Spinal cord (tissue), 10 donors: ENCODE measurements around the gene EFCAB7. TPM values are rescaled to one million over a fixed set of nuclear protein-coding genes. Genes with fewer than 3 reads are reported as not detected.

Experiments used
- DNase-seq, 6 donors: peaks; one replicate each; pipeline versions ENCODE4 v3.0.0 to v3.0.0-alpha.2; 2013 to 2015; ENCODE audit warnings: low spot score in 6 of 6, low read depth in 4 of 6
- H3K27ac ChIP-seq: one replicate; pipeline ENCODE4 v1.5.1; 2013; ENCODE audit warnings: low read depth, low read length, control low read depth
- H3K27me3 ChIP-seq: one replicate; pipeline ENCODE4 v1.6.1; 2013; ENCODE audit warnings: low read length; ENCODE audit not compliant: control insufficient read depth, insufficient read depth
- H3K36me3 ChIP-seq: one replicate; pipeline ENCODE4 v1.6.1; 2013; ENCODE audit warnings: low read length; ENCODE audit not compliant: control insufficient read depth, insufficient read depth
- H3K4me1 ChIP-seq: one replicate; pipeline ENCODE4 v1.6.1; 2013; ENCODE audit warnings: low read length; ENCODE audit not compliant: control insufficient read depth, insufficient read depth
- H3K4me3 ChIP-seq: one replicate; pipeline ENCODE4 v1.5.1; 2013; ENCODE audit warnings: low read depth, low read length, control low read depth
- H3K9me3 ChIP-seq: one replicate; pipeline ENCODE4 v1.6.1; 2013; ENCODE audit warnings: low read length; ENCODE audit not compliant: control insufficient read depth, insufficient read depth
- WGBS: methylation state at CpG from one replicate; pipeline ENCODE4 v1.1.5; 2013; ENCODE audit warnings: missing lambda C conversion rate; ENCODE audit not compliant: insufficient coverage; 5-methylcytosine and 5-hydroxymethylcytosine counted together
- polyA plus RNA-seq, 2 donors: library from polyadenylated mRNA; unstranded; fragments of 120-200 nt; gene quantifications; one replicate each; pipeline ENCODE4 v1.2.1, GENCODE V29; 2013; ENCODE audit not compliant: insufficient read length in 2 of 2
- small RNA-seq: library from RNA; depleted of rRNA; stranded (forward); fragments of <200 nt; gene quantifications from one replicate; pipeline ENCODE3, GENCODE V24; 2014; ENCODE audit warnings: low replicate concordance
- total RNA-seq, 2 donors: library from RNA; depleted of rRNA in 1 of 2; stranded (reverse); fragments of 120-200 nt in 1 of 2; fragments of >200 nt in 1 of 2; gene quantifications; one replicate each; pipeline versions ENCODE4 v1.2.3 to v1.2.4, GENCODE V29; 2013 to 2014
- donor health status: healthy.

EFCAB7 gene
- total and polyA plus RNA-seq, 4 donors: 21.4 to 32.3 (median 22.2) TPM

DNA sequence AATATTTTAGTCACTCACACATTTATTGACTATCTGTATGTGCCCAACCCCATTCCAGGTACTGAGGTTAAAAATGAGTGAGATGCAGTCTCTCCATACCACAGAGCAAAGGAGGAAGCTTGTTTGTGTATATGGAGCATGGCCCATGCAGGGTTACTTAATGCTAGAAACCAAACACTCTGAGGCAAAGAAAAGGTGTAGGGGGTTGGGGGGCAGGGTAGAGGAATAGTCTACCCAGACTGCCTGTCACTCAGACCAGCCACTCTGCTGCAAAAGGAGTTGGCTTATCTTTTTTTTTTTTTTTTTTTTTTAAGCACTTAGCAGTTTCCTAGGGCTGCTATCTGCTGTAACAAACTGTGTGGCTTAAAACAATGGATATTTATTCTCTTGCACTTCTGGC is 89.6 kb downstream of the EFCAB7 start:
- Histone ChIP-seq H3K9me3 (no peaks in the 10 kb centered on the region), H3K36me3 (no peaks in the 10 kb centered on the region), H3K4me1 (no peaks in the 10 kb centered on the region), H3K27me3 (no peaks in the 10 kb centered on the region), H3K4me3 (no peak overlapping the region), H3K27ac (no peak overlapping the region)
- DNase-seq: no peak

DNA sequence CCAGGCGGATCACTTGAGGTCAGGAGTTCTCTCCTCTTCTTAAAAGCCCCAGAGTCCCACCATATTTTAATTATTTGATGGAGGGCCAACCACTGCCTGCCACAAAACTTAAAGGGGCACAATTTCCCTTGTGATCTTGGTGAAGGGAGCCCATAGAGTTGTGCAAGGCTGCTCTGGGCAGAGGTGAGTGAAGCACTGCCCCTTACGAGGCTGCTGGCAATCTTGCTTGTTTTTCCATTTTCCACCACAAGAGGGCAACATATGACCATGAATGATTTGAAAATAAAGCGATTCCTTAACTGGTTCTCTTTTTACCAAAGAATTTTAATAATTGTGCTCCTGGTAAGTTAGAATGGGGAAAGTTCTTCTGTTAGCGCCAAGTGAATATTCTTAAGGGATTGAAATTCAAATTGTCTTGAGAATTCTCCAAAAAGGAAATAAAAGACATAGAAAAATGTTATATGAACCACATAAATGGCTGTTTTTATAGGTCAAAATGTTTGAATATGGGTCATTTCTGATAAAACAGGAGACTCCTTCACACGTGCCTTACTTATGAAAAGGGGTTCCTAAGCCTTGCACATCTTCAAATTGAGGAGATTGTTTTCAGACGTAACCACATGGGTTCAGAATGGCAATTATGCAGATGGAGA is 92.6 kb downstream of the EFCAB7 start:
- peak; percentile 59 to 93 (median 73) for DNase-seq
- WGBS: 38% methylated on average over 2 of the region's 6 CpGs
- no peak overlapping the region for H3K27ac ChIP-seq

DNA sequence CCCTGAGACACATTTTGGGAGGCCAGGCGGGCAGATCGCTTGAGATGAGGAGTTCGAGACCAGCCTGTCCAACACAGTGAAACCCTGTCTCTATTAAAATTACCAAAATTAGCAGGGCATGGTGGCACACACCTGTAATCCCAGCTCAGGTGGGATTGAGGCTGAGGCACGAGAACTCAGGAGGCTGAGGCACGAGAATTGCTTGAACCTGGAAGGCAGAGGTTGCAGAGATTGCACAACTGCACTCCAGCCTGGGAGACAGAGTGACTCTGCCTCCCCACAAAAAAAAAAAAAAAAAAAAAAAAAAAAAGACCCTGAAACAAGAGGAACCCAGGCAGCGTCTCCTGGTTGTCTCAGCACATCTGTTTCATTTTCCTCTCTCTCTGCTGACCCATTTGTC is 94.1 kb downstream of the EFCAB7 start:
- no peaks in the 10 kb centered on the region for H3K4me1 ChIP-seq
- no peaks in the 10 kb centered on the region for H3K9me3 ChIP-seq
- H3K27ac ChIP-seq: no peak overlapping the region
- H3K27me3 ChIP-seq: no peaks in the 10 kb centered on the region
- DNase-seq: no peak
- H3K4me3 ChIP-seq: no peak overlapping the region
- H3K36me3 ChIP-seq: no peaks in the 10 kb centered on the region
- 100% methylated on average over 2 of the region's 6 CpGs for WGBS

More for the DNA sequence above, 92.6 kb downstream of the EFCAB7 start:
- H3K27me3 ChIP-seq: no peaks in the 10 kb centered on the region
- no peaks in the 10 kb centered on the region for H3K4me1 ChIP-seq
- no peak overlapping the region for H3K4me3 ChIP-seq
- no peaks in the 10 kb centered on the region for H3K9me3 ChIP-seq
- H3K36me3 ChIP-seq: no peaks in the 10 kb centered on the region

DNA sequence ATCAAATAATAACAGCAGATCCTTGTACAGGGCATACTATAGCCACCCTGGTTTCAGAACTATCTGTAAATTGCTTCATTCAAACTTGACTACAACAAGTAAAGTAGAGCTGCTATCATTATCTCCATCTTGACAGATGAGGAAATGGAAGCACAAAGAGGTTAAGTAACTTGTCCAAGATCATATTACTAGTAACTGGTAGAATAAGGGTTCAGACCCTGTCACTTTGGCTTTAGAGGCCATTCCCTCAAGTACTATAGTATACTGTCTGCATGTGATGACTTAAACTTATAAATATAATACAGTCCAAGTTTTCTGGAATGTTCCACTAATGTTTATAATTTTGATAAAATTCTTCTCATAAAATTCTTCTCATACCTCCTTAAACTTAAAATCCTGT is 94.7 kb downstream of the EFCAB7 start:
- Histone ChIP-seq H3K9me3 (no peaks in the 10 kb centered on the region), H3K4me1 (peaks cover 3% of the 10 kb centered on the region), H3K4me3 (no peak overlapping the region), H3K27me3 (no peaks in the 10 kb centered on the region), H3K36me3 (no peaks in the 10 kb centered on the region), H3K27ac (no peak overlapping the region)
- no peak for DNase-seq

DNA sequence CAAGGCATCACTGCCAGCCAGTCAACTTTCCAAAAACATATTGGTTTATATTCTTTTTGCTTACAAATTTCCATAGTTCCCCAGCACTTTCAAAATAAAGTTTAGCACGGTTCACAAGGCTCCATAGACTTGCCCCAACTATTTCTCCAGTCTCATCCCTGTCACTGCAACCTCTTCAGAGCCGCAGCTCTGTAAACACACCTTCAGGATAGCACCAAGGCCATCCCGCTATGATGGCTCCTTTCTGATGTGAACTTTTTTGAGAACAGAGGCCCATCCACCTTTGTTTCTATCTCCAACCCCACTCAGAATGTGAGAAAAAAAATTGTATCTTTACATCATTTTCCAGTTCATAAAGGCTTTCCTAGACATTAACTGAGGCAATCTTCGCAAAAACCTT is 96.2 kb downstream of the EFCAB7 start:
- H3K27ac ChIP-seq: no peak overlapping the region
- H3K4me1 ChIP-seq: peaks cover 3% of the 10 kb centered on the region
- no peak for DNase-seq
- no peak overlapping the region for H3K4me3 ChIP-seq
- no peaks in the 10 kb centered on the region for H3K27me3 ChIP-seq
- WGBS: 94% methylated on average over 3 of the region's 4 CpGs
- no peaks in the 10 kb centered on the region for H3K36me3 ChIP-seq
- no peaks in the 10 kb centered on the region for H3K9me3 ChIP-seq

DNA sequence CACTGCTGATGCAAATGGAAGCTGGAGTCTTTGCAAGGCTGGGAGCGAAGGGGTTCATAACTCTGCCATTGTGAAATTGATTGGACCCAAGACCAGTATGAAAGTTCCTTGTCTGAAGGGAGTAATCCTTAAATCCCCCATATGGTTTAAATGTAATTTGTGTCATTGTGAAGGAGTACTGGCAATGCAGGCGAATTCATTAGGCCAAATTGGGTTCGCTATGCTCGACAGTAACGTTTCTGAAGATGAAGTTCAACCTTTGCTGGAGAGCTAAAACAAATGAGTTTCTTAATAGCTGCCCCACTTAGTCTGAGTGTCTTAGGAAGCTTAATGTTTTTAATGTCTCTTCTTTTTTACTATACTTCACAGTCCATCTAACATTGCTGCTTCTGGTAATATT is 97.3 kb downstream of the EFCAB7 start:
- Histone ChIP-seq H3K4me3 (no peak overlapping the region), H3K27ac (no peak overlapping the region), H3K4me1 (peaks cover 3% of the 10 kb centered on the region), H3K36me3 (no peaks in the 10 kb centered on the region), H3K9me3 (no peaks in the 10 kb centered on the region), H3K27me3 (no peaks in the 10 kb centered on the region)
- peak in 2 of 6 donors; percentile 13 to 76 for DNase-seq
- WGBS: 83% methylated on average over 5 of the region's 5 CpGs

DNA sequence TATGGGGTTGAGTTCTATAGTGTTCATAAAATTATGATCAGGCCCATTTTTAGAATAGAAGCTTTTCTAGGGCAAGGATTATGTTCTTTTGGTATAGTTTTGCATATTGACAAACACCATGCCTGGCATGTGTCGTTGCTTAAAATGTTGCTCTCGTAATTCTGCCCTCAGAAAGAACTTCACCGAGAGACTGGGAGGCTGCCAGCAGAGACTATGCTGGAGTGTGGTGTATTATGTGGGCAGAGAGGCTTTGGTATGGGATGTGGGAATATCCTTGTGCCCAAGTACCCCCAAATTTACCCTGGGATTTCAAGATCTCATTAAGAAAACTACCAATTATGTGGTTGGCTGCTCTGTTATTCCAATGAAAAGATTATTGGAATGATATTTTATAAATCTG is 97.8 kb downstream of the EFCAB7 start:
- Histone ChIP-seq H3K36me3 (no peaks in the 10 kb centered on the region), H3K27ac (no peak overlapping the region), H3K4me3 (no peak overlapping the region), H3K27me3 (no peaks in the 10 kb centered on the region), H3K4me1 (peaks cover 3% of the 10 kb centered on the region), H3K9me3 (no peaks in the 10 kb centered on the region)
- WGBS: 18% methylated on average over 3 of the region's 3 CpGs
- DNase-seq: peak in 2 of 6 donors; percentile 57 to 64

DNA sequence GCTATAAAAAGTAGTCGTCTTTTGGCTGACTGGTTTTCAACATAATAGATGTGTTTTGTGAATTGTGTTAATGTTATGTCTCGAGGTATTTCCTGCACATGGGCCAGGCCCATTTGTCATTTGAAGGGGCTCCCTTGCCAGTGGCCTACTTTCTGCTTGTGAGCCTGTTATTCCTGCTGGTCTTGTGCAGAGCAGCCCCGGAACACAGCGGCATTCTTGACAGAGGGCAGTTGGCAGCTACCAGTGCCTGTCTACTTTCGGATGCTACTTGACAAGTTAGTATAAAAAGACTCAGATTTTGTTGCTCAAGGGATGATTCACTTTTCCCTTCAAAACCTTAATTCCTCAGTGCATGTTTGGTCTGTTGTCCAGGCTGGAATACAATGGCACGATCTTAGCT is 98.4 kb downstream of the EFCAB7 start:
- Histone ChIP-seq H3K4me3 (no peak overlapping the region), H3K27me3 (no peaks in the 10 kb centered on the region), H3K9me3 (no peaks in the 10 kb centered on the region), H3K36me3 (no peaks in the 10 kb centered on the region), H3K27ac (no peak overlapping the region), H3K4me1 (peaks cover 3% of the 10 kb centered on the region)
- 27% methylated on average over 6 of the region's 6 CpGs for WGBS
- peak in 2 of 6 donors; percentile 54 to 60 for DNase-seq

Small RNAs within 50 kb of the gene (small RNA-seq; reads per million reads assigned to genes)
- not detected for gene RF02105
- not detected for gene RF02106
- not detected for gene RF02107
- not detected for gene RF02108
- gene RF02109: not detected
- gene RF02110: not detected
- gene RN7SL488P: not detected
- gene RNU7-123P: not detected

Other genes starting within 250 kb of the EFCAB7 start
- 1 to 10 TPM; 4.1 to 5.1 TPM for gene FOXD3, start 201.0 kb upstream of the EFCAB7 start, total RNA-seq
- 1 to 10 TPM; 3.2 to 6.0 TPM for gene FOXD3, start 201.0 kb upstream of the EFCAB7 start, polyA plus RNA-seq
- gene ALG6, start 155.9 kb upstream of the EFCAB7 start, total RNA-seq: 10 to 100 TPM; 19.2 to 41.4 TPM
- gene ALG6, start 155.9 kb upstream of the EFCAB7 start, polyA plus RNA-seq: 10 to 100 TPM; 19.4 to 24.3 TPM
- gene ITGB3BP, start 300 bp upstream of the EFCAB7 start, total RNA-seq: 10 to 100 TPM; 31.7 to 32.2 TPM
- gene ITGB3BP, start 300 bp upstream of the EFCAB7 start, polyA plus RNA-seq: 10 to 100 TPM; 25.0 to 29.1 TPM
- 10 to 100 TPM; 49.2 to 58.3 TPM for gene PGM1, start 69.9 kb downstream of the EFCAB7 start, total RNA-seq
- 10 to 100 TPM; 41.3 to 46.6 TPM for gene PGM1, start 69.9 kb downstream of the EFCAB7 start, polyA plus RNA-seq